HFFc6 (cell line): ENCODE results near the gene SLC51A. TPM values are rescaled to one million over a fixed set of nuclear protein-coding genes. Genes with fewer than 3 reads are reported as not detected.

Source experiments
- DNase-seq: peaks from one replicate; pipeline ENCODE4 v3.0.0-alpha.2; 2018
- H3K27ac Mint-ChIP-seq: 2 replicates; pipeline ENCODE4 v1.8.0; 2020; ENCODE audit warnings: mild to moderate bottlenecking, mixed read lengths
- H3K27me3 Mint-ChIP-seq: 2 replicates; pipeline ENCODE4 v1.8.0; 2021; ENCODE audit warnings: mild to moderate bottlenecking, moderate library complexity, mixed read lengths; ENCODE audit not compliant: insufficient read depth
- H3K36me3 Mint-ChIP-seq: 2 replicates; pipeline ENCODE4 v1.8.0; 2021; ENCODE audit warnings: low read depth, mixed read lengths
- H3K4me1 Mint-ChIP-seq: 2 replicates; pipeline ENCODE4 v1.8.0; 2020; ENCODE audit warnings: low read depth, mixed read lengths
- H3K4me3 Mint-ChIP-seq: 2 replicates; pipeline ENCODE4 v1.8.0; 2020; ENCODE audit warnings: mild to moderate bottlenecking, moderate library complexity, mixed read lengths
- H3K9me3 Mint-ChIP-seq: 2 replicates; pipeline ENCODE4 v1.8.0; 2020; ENCODE audit warnings: mild to moderate bottlenecking, mixed read lengths
- CTCF ChIP-seq: fragments of 200-600 bp; sonication (generic); IDR thresholded peaks from 2 replicates; pipeline ENCODE4 v1.5.0; 2021; ENCODE audit warnings: antibody characterized with exemption, mild to moderate bottlenecking
- total RNA-seq, 6 experiments: library from RNA; stranded (reverse); fragmentation: NEBNext Ultra II Directional; extraction: Animal tissue kit (Norgen Biotek cat#: 25700); gene quantifications; 2 replicates in 1 of 6; 3 replicates in 5 of 6; pipeline ENCODE4 v1.2.3, GENCODE V29; 2021

The SLC51A gene
- total RNA-seq, 6 experiments from 2014 or later: not detected

- no peak for TF ChIP-seq CTCF
- no peaks in the 10 kb centered on the region; the same call in 1 of the 2 replicates for H3K9me3 Mint-ChIP-seq
- no peak for DNase-seq
- H3K4me3 Mint-ChIP-seq: no peak overlapping the region
- H3K4me1 Mint-ChIP-seq: peaks cover 62% of the 10 kb centered on the region
- H3K27me3 Mint-ChIP-seq: no peaks in the 10 kb centered on the region; the same call in 1 of the 2 replicates
- peaks cover 22% of the 10 kb centered on the region for H3K36me3 Mint-ChIP-seq
- no peak overlapping the region for H3K27ac Mint-ChIP-seq
Observed at GRCh38 chr3:196281962-196282361, 65.6 kb downstream of the SLC51A start.

Other genes with a start within 250 kb of the SLC51A start
- 100 to 1,000 TPM; 119 to 144 (median 132) TPM for gene TFRC, start 134.4 kb upstream of the SLC51A start, total RNA-seq
- not detected for gene ZDHHC19, start 5.1 kb upstream of the SLC51A start, total RNA-seq
- gene PCYT1A, start 71.2 kb downstream of the SLC51A start, total RNA-seq: 10 to 100 TPM; 77.2 to 83.0 (median 81.2) TPM
- gene DYNLT2B, start 101.7 kb downstream of the SLC51A start, total RNA-seq: 10 to 100 TPM; 10.3 to 15.0 (median 13.3) TPM
- gene TM4SF19, start 121.9 kb downstream of the SLC51A start, total RNA-seq: under 1 TPM in 4 of 6 experiments, not detected in 2; 0.14 to 0.89 (median 0.64) TPM
- gene UBXN7, start 215.9 kb downstream of the SLC51A start, total RNA-seq: 10 to 100 TPM; 57.8 to 67.0 (median 62.2) TPM